HUES6 (cell line): Measurements from ENCODE around the gene OR52N5.

ENCODE experiments used
- H3K27ac ChIP-seq: 2 replicates; pipeline ENCODE4 v1.7.0; 2013; ENCODE audit warnings: low read depth, mild to moderate bottlenecking, low read length, inconsistent platforms
- H3K27me3 ChIP-seq: 2 replicates; pipeline ENCODE4 v1.6.1; 2013; ENCODE audit warnings: low read length; ENCODE audit not compliant: control insufficient read depth, insufficient read depth
- H3K36me3 ChIP-seq: 2 replicates; pipeline ENCODE4 v1.6.1; 2013; ENCODE audit warnings: low read length; ENCODE audit not compliant: control insufficient read depth, insufficient read depth
- H3K4me1 ChIP-seq: 2 replicates; pipeline ENCODE4 v1.6.1; 2013; ENCODE audit warnings: low read length; ENCODE audit not compliant: control insufficient read depth, insufficient read depth
- H3K4me3 ChIP-seq: 2 replicates; pipeline ENCODE4 v1.5.1; 2013; ENCODE audit warnings: low read depth, low read length
- H3K9ac ChIP-seq: one replicate; pipeline ENCODE4 v1.6.1; 2013; ENCODE audit warnings: mild to moderate bottlenecking, low read length
- H3K9me3 ChIP-seq: 2 replicates; pipeline ENCODE4 v1.6.1; 2013; ENCODE audit warnings: low read depth, low read length; ENCODE audit not compliant: control insufficient read depth, insufficient read depth

The OR52N5 gene

DNA sequence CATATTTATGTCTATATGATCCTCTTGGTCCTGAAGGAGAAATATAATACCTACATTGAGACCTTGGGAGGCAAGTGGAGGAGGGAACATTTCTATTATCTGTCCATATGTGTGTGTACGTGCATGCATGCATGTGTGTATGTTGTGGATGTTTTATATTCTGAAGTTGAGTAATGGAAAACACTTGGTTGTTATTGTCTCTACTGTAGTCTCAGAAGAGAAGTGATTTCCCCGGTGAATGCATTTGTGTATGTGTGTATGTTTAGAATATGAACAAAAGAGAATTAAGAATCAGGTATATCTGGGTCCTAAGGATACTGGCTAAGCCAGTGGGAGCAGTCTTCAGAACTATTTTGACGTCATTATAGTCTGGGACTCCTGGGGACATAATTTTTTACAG is 8.0 kb upstream of the OR52N5 start, which contains the start of gene OR52N1:
Gene OR52N1, minus strand, starts transcription at position 101 of the 400 bp plus-strand sequence. CDS start 2,449 bp downstream, outside the sequence.
- no peak within 1 kb of the TSS for H3K9ac ChIP-seq
- no peaks in the 10 kb centered on the region for H3K4me1 ChIP-seq
- H3K4me3 ChIP-seq: no peak within 1 kb of the TSS
- H3K27me3 ChIP-seq: no peaks in the 10 kb centered on the region
- H3K9me3 ChIP-seq: no peaks in the 10 kb centered on the region
- H3K36me3 ChIP-seq: no peaks in the 10 kb centered on the region
- H3K27ac ChIP-seq: no peak within 1 kb of the TSS

DNA sequence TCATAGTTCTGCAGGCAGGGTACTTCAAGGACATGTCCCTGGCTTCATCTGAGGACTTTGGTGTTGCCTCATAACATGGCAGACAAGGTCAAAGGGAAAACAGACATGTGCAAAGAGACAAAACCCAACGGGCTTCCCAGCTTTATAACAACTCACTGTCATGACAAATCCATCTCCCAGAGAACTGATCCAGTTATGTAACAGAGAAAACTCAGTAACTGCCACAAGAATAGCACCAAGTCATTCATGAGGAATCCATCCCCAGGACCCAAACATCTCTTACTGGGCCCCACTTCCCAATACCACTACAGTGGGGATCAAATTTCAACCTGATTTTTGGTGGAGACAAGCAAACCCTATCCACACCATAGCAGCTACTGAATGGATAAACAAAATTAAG is 16.1 kb downstream of the OR52N5 start:
- Histone ChIP-seq H3K9ac (no peak overlapping the region), H3K36me3 (no peaks in the 10 kb centered on the region), H3K27ac (no peak overlapping the region), H3K4me3 (no peak overlapping the region), H3K4me1 (no peaks in the 10 kb centered on the region), H3K9me3 (no peaks in the 10 kb centered on the region), H3K27me3 (no peaks in the 10 kb centered on the region)

GRCh38 chr11:5753943-5754342 is 29.2 kb downstream of the OR52N5 start, which contains the start of gene OR52N4:
Gene OR52N4 (plus strand): TSS chr11:5754243. CDS start chr11:5754741, 498 bp downstream.
- Histone ChIP-seq H3K27ac (no peak within 1 kb of the TSS), H3K4me3 (no peak within 1 kb of the TSS), H3K4me1 (no peaks in the 10 kb centered on the region), H3K27me3 (no peaks in the 10 kb centered on the region), H3K9ac (no peak within 1 kb of the TSS), H3K9me3 (no peaks in the 10 kb centered on the region), H3K36me3 (no peaks in the 10 kb centered on the region)

- no peak overlapping the region for H3K4me3 ChIP-seq
Measured at GRCh38 chr11:5749836-5750235, 33.3 kb downstream of the OR52N5 start.

GRCh38 chr11:5746614-5747013 is 36.5 kb downstream of the OR52N5 start:
- no peaks in the 10 kb centered on the region for H3K36me3 ChIP-seq

More at GRCh38 chr11:5749836-5750235, 33.3 kb downstream of the OR52N5 start:
- H3K36me3 ChIP-seq: no peaks in the 10 kb centered on the region
- no peaks in the 10 kb centered on the region for H3K9me3 ChIP-seq
- no peaks in the 10 kb centered on the region for H3K27me3 ChIP-seq
- no peak overlapping the region for H3K9ac ChIP-seq
- H3K4me1 ChIP-seq: no peaks in the 10 kb centered on the region
- no peak overlapping the region for H3K27ac ChIP-seq

GRCh38 chr11:5738431-5738830 is 44.7 kb downstream of the OR52N5 start:
- Histone ChIP-seq H3K27me3 (no peaks in the 10 kb centered on the region), H3K4me3 (no peak overlapping the region), H3K27ac (no peak overlapping the region), H3K9ac (no peak overlapping the region), H3K36me3 (no peaks in the 10 kb centered on the region), H3K9me3 (no peaks in the 10 kb centered on the region), H3K4me1 (no peaks in the 10 kb centered on the region)

More at GRCh38 chr11:5746614-5747013, 36.5 kb downstream of the OR52N5 start:
- Histone ChIP-seq H3K9ac (no peak overlapping the region), H3K4me1 (no peaks in the 10 kb centered on the region), H3K27me3 (no peaks in the 10 kb centered on the region), H3K27ac (no peak overlapping the region), H3K4me3 (no peak overlapping the region), H3K9me3 (no peaks in the 10 kb centered on the region)

DNA sequence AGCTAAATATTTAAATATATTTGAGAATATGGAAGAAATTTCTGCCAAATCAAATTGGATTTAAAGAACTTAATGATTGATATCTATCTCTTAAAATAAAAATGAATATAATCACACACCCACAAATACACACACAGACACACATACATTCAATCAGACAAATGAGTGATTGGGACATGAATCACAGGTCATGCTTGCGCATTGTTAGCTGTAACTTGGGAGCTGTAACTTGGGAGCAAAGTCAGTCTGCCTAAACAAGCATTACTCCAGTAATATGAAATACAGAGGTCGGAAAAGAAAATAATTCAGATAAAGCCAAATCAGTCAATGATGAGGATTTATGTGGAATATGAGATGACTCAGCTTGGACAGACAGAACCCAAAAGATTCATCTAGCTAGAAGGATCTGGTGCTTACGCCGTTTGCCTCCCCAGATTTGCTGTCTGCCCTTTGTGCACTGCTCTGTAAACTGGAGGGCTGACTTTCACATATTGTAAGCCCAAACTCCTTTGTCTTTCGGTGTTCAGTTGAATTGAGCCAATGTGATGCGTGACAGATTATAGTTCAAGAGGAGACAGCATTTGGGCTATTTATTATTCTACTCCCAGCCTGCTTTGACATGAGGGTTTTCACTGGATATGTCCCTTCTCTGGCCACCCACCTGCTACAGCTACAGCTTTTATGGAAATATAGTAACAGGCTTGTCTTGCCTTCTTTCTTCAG is 45.3 kb downstream of the OR52N5 start:
- no peak overlapping the region for H3K27ac ChIP-seq
- no peaks in the 10 kb centered on the region for H3K27me3 ChIP-seq
- no peaks in the 10 kb centered on the region for H3K36me3 ChIP-seq
- H3K4me1 ChIP-seq: no peaks in the 10 kb centered on the region
- H3K9ac ChIP-seq: no peak overlapping the region
- H3K4me3 ChIP-seq: no peak overlapping the region
- H3K9me3 ChIP-seq: no peaks in the 10 kb centered on the region

DNA sequence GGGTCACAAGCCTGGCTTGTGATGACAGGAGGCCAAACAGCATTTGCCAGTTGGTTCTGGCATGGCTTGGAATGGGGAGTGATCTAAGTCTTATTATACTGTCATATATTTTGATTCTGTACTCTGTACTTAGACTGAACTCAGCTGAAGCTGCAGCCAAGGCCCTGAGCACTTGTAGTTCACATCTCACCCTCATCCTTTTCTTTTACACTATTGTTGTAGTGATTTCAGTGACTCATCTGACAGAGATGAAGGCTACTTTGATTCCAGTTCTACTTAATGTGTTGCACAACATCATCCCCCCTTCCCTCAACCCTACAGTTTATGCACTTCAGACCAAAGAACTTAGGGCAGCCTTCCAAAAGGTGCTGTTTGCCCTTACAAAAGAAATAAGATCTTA is 46.1 kb downstream of the OR52N5 start:
- H3K36me3 ChIP-seq: no peaks in the 10 kb centered on the region
- H3K4me1 ChIP-seq: no peaks in the 10 kb centered on the region
- H3K4me3 ChIP-seq: no peak overlapping the region
- H3K9ac ChIP-seq: no peak overlapping the region
- H3K9me3 ChIP-seq: no peaks in the 10 kb centered on the region
- H3K27me3 ChIP-seq: no peaks in the 10 kb centered on the region
- no peak overlapping the region for H3K27ac ChIP-seq

DNA sequence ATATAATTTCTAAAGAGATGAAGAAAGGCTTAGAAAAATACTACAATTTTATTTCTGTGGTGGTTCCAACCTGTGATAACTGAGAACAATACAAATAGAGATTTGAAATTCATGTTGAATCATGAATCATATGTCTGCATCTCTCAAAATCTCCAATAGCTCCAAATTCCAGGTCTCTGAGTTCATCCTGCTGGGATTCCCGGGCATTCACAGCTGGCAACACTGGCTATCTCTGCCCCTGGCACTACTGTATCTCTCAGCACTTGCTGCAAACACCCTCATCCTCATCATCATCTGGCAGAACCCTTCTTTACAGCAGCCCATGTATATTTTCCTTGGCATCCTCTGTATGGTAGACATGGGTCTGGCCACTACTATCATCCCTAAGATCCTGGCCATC is 46.8 kb downstream of the OR52N5 start, which contains the start of gene OR56B1:
Gene OR56B1, plus strand, starts transcription at position 53 of the 400 bp plus-strand sequence. Its CDS starts 69 bp downstream, at position 122.
- H3K36me3 ChIP-seq: no peaks in the 10 kb centered on the region
- H3K27ac ChIP-seq: no peak within 1 kb of the TSS
- H3K4me3 ChIP-seq: no peak within 1 kb of the TSS
- no peaks in the 10 kb centered on the region for H3K4me1 ChIP-seq
- H3K9ac ChIP-seq: no peak within 1 kb of the TSS
- no peaks in the 10 kb centered on the region for H3K9me3 ChIP-seq
- H3K27me3 ChIP-seq: no peaks in the 10 kb centered on the region

DNA sequence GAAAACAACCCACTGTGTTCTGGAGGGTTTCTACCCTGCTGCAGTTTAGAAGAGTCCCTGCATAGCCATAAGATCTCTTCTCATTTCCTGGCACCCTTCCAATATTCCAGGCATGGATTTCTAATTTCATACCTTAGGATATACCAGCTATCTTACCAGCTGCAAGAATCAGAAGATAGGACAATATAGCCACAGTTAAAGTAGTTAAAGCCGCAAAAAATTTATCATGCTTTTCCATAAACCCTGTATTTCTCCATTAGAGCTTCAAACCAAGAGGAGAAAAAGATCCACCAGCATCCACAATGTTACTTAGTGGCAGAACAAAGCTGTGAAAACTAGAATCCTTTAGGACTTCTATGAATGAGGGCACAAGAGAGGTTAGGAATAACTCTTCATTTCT is 55.5 kb downstream of the OR52N5 start:
- Histone ChIP-seq H3K27ac (no peak overlapping the region), H3K27me3 (no peaks in the 10 kb centered on the region), H3K4me1 (no peaks in the 10 kb centered on the region), H3K36me3 (no peaks in the 10 kb centered on the region), H3K9me3 (no peaks in the 10 kb centered on the region), H3K9ac (no peak overlapping the region), H3K4me3 (no peak overlapping the region)

DNA sequence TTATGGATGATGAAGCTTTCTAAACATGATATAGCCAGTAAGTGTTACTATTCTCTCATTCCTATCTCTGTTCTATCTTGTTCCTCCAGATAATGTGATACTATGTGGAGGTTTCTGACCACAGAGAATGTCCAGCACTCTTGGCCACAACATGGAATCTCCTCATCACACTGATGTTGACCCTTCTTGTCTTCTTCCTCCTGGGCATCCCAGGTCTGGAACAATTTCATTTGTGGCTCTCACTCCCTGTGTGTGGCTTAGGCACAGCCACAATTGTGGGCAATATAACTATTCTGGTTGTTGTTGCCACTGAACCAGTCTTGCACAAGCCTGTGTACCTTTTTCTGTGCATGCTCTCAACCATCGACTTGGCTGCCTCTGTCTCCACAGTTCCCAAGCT is 56.8 kb downstream of the OR52N5 start:
- Histone ChIP-seq H3K36me3 (no peaks in the 10 kb centered on the region), H3K27me3 (no peaks in the 10 kb centered on the region), H3K4me1 (no peaks in the 10 kb centered on the region)

More for the DNA sequence above, 56.8 kb downstream of the OR52N5 start:
- Histone ChIP-seq H3K9ac (no peak overlapping the region), H3K4me3 (no peak overlapping the region), H3K27ac (no peak overlapping the region), H3K9me3 (no peaks in the 10 kb centered on the region)
